HG02678 (cell line): ENCODE data around the gene AHNAK.

ENCODE experiments used
- ATAC-seq: cut with Tn5 transposase; IDR thresholded peaks from one replicate; pipeline ENCODE4 v1.9.1; 2021; ENCODE audit warnings: mild to moderate bottlenecking, moderate library complexity; ENCODE audit not compliant: unreplicated experiment

AHNAK gene

GRCh38 chr11:62413060-62413696 lies 133.4 kb downstream of the AHNAK start:
- no peak for ATAC-seq

GRCh38 chr11:62411524-62411923 lies 135.1 kb downstream of the AHNAK start:
- ATAC-seq, result no peak

GRCh38 chr11:62410972-62411371 lies 135.6 kb downstream of the AHNAK start:
- no peak for ATAC-seq

GRCh38 chr11:62409831-62410230 lies 136.8 kb downstream of the AHNAK start:
- no peak for ATAC-seq

- no peak for ATAC-seq
Measured at GRCh38 chr11:62406034-62406433, 140.6 kb downstream of the AHNAK start.

GRCh38 chr11:62404901-62405300 lies 141.7 kb downstream of the AHNAK start:
- no peak for ATAC-seq

GRCh38 chr11:62404435-62404834 lies 142.2 kb downstream of the AHNAK start:
- no peak for ATAC-seq

GRCh38 chr11:62402960-62403730 lies 143.5 kb downstream of the AHNAK start:
- ATAC-seq, result no peak

GRCh38 chr11:62402226-62402959 lies 144.2 kb downstream of the AHNAK start:
- no peak for ATAC-seq

- ATAC-seq, result no peak
Measured at GRCh38 chr11:62401811-62402210, 144.8 kb downstream of the AHNAK start.

GRCh38 chr11:62401356-62401755 lies 145.2 kb downstream of the AHNAK start:
- no peak for ATAC-seq

- no peak for ATAC-seq
Measured at GRCh38 chr11:62400760-62401159, 145.8 kb downstream of the AHNAK start.

GRCh38 chr11:62400281-62400680 lies 146.3 kb downstream of the AHNAK start:
- no peak for ATAC-seq

- no peak for ATAC-seq
Measured at GRCh38 chr11:62399878-62400266, 146.7 kb downstream of the AHNAK start.

GRCh38 chr11:62399172-62399877 lies 147.3 kb downstream of the AHNAK start:
- ATAC-seq, result no peak

- ATAC-seq, result no peak
Measured at GRCh38 chr11:62398011-62398994, 148.3 kb downstream of the AHNAK start.

- ATAC-seq, result no peak
Measured at GRCh38 chr11:62395885-62396551, 150.6 kb downstream of the AHNAK start.

- no peak for ATAC-seq
Measured at GRCh38 chr11:62394825-62395538, 151.6 kb downstream of the AHNAK start.

- no peak for ATAC-seq
Measured at GRCh38 chr11:62393735-62394134, 152.9 kb downstream of the AHNAK start.
